ENCODE results near the gene SMIM38.

Gene SMIM38

DNA sequence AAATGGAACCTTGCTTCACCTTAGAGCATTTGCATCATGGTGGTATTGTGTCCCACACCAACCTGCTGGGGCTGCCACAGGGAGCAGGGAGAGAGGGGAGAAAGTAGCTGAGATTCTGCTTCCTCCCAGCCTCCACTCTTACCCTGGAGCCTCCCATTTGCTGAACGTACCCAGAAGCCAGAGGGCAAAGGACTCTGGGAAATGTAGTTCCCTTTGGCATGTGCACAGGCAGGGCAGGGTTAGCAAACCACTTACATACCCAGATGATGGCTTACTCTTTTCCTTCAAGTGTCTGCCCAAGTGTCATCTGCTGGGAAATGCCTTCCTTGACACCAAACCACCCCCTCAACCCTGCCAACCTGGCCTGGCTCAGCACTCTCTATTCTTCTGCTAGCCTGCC, 16.9 kb downstream of the SMIM38 start:
- H3K9me3 ChIP-seq (ENCODE audit: low read length) = peaks cover 2% of the 10 kb centered on the region
- no peaks in the 10 kb centered on the region for H3K27me3 ChIP-seq (ENCODE audit: insufficient read depth, low read length)
- H3K36me3 ChIP-seq (ENCODE audit: insufficient read depth, low read length) = no peaks in the 10 kb centered on the region
- no peak overlapping the region for H2AFZ ChIP-seq (ENCODE audit: low read depth, low read length)
- no peak overlapping the region for H3K4me3 ChIP-seq (ENCODE audit: low read length)
- no peaks in the 10 kb centered on the region for H3K4me1 ChIP-seq (ENCODE audit: insufficient read depth, low read length)

DNA sequence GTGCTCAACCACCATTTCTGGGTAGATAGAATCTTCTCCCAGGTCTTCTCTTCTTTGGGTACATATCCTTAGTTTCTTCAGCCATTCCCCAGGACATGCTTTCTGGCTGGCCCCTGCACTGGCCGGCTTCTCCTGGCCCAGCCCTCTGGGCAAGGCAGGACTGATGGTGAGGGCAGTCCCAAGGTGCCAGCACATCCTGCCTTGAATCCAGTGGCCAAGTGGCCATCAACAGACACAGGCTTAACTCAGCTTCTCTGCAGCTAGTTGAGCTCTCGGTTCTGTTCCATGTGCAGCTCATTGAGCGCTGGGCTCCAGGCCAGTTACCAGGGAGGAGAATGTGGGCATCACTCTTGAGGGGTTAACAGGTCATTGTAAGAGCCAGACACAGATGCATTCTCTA, 17.6 kb downstream of the SMIM38 start:
- no peak overlapping the region for H3K4me3 ChIP-seq (ENCODE audit: low read length)
- no peaks in the 10 kb centered on the region for H3K4me1 ChIP-seq (ENCODE audit: insufficient read depth, low read length)
- no peak overlapping the region for H2AFZ ChIP-seq (ENCODE audit: low read depth, low read length)
- no peaks in the 10 kb centered on the region for H3K27me3 ChIP-seq (ENCODE audit: insufficient read depth, low read length)
- H3K9me3 ChIP-seq (ENCODE audit: low read length) = peaks cover 2% of the 10 kb centered on the region
- no peaks in the 10 kb centered on the region for H3K36me3 ChIP-seq (ENCODE audit: insufficient read depth, low read length)

DNA sequence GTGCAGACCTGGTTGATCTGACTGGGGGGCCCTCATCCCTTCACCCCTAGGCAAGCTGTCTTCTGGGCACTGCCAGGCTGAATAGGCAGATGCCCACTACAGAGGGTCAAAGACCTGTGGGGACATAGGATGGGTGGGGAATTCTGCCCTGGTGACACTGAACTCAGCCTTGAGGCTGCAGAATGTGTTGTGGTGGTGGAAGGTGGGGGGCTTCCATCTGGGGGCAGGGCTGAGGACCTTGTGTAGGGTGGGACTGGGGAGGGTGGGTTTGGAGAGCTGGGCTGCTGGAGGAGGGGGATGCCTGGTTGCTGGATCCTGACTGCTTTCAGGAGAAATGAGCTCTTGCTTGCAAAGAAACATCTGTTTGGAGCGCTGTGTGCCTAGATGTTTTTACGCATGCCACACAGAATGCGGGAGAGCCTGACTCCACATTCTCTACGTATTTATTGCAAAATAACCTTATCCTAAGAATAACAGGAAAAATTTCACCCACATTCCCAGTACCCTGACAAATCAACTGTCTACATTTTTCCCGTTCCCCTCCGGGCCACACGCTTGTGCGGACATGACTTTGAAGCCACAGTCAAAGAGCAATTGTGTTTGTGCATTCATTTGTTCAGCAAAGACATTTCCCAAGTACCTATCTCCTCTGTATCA, 18.3 kb downstream of the SMIM38 start:
- Histone ChIP-seq H3K27me3 (ENCODE audit: insufficient read depth, low read length) (no peaks in the 10 kb centered on the region), H3K9me3 (ENCODE audit: low read length) (peaks cover 2% of the 10 kb centered on the region), H3K4me3 (ENCODE audit: low read length) (no peak overlapping the region), H3K4me1 (ENCODE audit: insufficient read depth, low read length) (no peaks in the 10 kb centered on the region), H3K36me3 (ENCODE audit: insufficient read depth, low read length) (no peaks in the 10 kb centered on the region), H2AFZ (ENCODE audit: low read depth, low read length) (no peak overlapping the region)

- Histone ChIP-seq H3K36me3 (ENCODE audit: insufficient read depth, low read length) (no peaks in the 10 kb centered on the region), H3K4me1 (ENCODE audit: insufficient read depth, low read length) (no peaks in the 10 kb centered on the region), H3K4me3 (ENCODE audit: low read length) (no peak overlapping the region), H2AFZ (ENCODE audit: low read depth, low read length) (no peak overlapping the region), H3K9me3 (ENCODE audit: low read length) (no peaks in the 10 kb centered on the region), H3K27me3 (ENCODE audit: insufficient read depth, low read length) (no peaks in the 10 kb centered on the region)
These were observed 19.1 kb downstream of the SMIM38 start for GRCh38 chr11:69174841-69175240.

DNA sequence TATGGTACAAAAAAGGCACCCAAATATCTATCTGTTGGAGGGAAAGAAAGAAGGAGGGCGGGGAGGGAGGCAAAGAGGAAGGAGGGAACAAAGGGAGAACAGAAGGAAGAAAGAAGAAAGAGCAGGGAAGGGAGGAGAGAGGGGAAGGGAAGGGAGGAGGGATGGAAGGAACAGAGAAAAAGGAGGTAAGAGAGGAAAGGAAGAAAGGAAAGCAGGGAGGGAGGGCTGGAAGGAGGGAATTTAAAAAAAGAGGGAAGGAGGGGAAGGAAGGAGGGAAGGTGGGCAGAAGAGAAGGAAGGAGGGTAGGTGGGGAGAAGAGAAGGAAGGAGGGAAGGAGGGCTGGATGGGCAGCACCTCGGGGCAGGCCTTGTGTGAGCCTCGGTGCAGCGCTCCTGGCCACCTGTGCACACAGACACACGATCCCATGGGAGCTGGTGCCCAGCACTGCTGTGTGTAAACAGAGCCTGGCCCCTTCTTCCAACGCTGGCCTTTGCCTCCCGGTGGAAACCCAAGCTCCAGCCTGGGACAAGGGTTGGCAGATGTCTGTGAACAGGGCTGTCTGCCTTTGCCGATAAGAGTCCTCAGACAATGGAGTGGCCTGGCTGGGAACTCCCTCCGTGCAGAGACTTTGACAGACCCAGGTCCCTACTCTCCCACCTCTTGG, 23.2 kb downstream of the SMIM38 start:
- H3K9me3 ChIP-seq (ENCODE audit: low read length) = no peaks in the 10 kb centered on the region
- H2AFZ ChIP-seq (ENCODE audit: low read depth, low read length) = no peak overlapping the region
- H3K36me3 ChIP-seq (ENCODE audit: insufficient read depth, low read length) = no peaks in the 10 kb centered on the region
- H3K27me3 ChIP-seq (ENCODE audit: insufficient read depth, low read length) = no peaks in the 10 kb centered on the region
- no peaks in the 10 kb centered on the region for H3K4me1 ChIP-seq (ENCODE audit: insufficient read depth, low read length)
- no peak overlapping the region for H3K4me3 ChIP-seq (ENCODE audit: low read length)

DNA sequence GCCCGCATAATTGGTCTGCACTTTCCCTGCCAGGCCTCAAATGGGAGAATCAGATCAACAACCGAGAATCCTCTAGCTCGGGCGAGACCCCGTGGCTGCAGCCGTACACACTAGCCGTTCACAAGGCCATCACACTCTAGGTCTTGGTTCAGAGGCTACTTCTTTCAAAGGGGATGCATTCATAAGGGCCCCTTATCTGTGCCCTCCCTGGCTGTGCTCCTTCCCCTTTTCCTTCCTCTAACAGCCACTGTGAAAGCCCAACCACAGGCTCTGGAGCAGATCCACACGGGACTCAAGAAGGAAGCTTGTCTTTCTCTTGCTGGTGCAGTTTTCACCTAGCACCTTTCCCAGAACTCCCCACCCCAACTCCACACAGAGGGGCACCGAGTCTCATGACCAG, 24.5 kb downstream of the SMIM38 start:
- Histone ChIP-seq H3K4me3 (ENCODE audit: low read length) (no peak overlapping the region), H3K4me1 (ENCODE audit: insufficient read depth, low read length) (no peaks in the 10 kb centered on the region), H3K27me3 (ENCODE audit: insufficient read depth, low read length) (no peaks in the 10 kb centered on the region), H2AFZ (ENCODE audit: low read depth, low read length) (no peak overlapping the region), H3K9me3 (ENCODE audit: low read length) (no peaks in the 10 kb centered on the region), H3K36me3 (ENCODE audit: insufficient read depth, low read length) (no peaks in the 10 kb centered on the region)

GRCh38 chr11:69180726-69181125, 25.0 kb downstream of the SMIM38 start:
- Histone ChIP-seq H3K27me3 (ENCODE audit: insufficient read depth, low read length) (no peaks in the 10 kb centered on the region), H3K4me1 (ENCODE audit: insufficient read depth, low read length) (no peaks in the 10 kb centered on the region), H3K36me3 (ENCODE audit: insufficient read depth, low read length) (no peaks in the 10 kb centered on the region), H2AFZ (ENCODE audit: low read depth, low read length) (no peak overlapping the region), H3K9me3 (ENCODE audit: low read length) (no peaks in the 10 kb centered on the region), H3K4me3 (ENCODE audit: low read length) (no peak overlapping the region)

DNA sequence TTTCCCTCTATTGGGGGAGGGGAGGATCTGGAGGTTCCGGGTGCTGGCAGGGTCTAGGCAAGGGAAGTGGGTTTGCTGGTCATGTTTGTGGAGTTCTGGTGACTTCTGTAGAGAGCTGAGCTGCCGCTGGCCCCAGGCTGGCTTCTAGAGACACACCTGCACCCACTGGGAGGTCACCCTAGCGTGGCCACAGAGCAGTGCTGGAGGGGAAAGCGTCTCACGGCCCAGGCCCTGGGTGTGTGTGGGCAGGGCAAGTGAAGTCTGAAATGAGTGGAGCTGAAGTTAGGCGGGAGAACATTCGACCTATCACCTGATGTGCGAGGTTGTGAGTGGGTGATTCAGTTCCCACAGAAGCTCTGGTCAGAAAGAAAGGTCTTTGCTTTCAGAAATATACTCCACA, 27.9 kb downstream of the SMIM38 start:
- Histone ChIP-seq H3K4me3 (ENCODE audit: low read length) (no peak overlapping the region), H2AFZ (ENCODE audit: low read depth, low read length) (no peak overlapping the region), H3K9me3 (ENCODE audit: low read length) (peaks cover 4% of the 10 kb centered on the region), H3K4me1 (ENCODE audit: insufficient read depth, low read length) (no peaks in the 10 kb centered on the region), H3K27me3 (ENCODE audit: insufficient read depth, low read length) (no peaks in the 10 kb centered on the region), H3K36me3 (ENCODE audit: insufficient read depth, low read length) (no peaks in the 10 kb centered on the region)

GRCh38 chr11:69186316-69187260, 30.9 kb downstream of the SMIM38 start:
- no peak overlapping the region for H3K4me3 ChIP-seq (ENCODE audit: low read length)
- H2AFZ ChIP-seq (ENCODE audit: low read depth, low read length) = no peak overlapping the region
- H3K4me1 ChIP-seq (ENCODE audit: insufficient read depth, low read length) = no peaks in the 10 kb centered on the region
- H3K36me3 ChIP-seq (ENCODE audit: insufficient read depth, low read length) = no peaks in the 10 kb centered on the region
- H3K27me3 ChIP-seq (ENCODE audit: insufficient read depth, low read length) = no peaks in the 10 kb centered on the region
- H3K9me3 ChIP-seq (ENCODE audit: low read length) = peaks cover 4% of the 10 kb centered on the region

DNA sequence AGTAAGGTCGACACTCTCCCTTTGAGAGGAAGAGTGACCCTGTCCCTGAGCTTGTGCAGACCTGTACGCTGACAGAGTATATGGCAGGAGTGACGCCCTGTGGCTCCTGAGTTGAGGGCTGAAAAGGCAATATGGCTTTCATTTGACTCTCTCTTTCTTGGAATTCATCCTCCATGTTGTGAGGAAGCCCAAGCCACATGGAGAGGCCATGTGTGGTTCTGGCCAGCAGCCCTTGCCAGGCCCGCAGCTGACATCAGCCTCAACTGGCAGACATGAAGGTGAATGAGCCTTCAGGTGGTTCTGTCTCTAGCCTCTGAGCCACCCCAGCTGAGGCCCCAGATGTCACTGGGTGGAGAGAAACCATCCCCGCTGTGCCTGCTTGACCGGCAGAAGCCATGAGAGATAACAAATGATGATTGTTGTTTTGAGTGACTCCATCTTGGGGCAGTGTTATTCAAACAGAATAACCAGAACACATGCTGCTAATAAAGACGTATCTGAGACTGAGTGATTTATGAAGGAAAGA, 31.9 kb downstream of the SMIM38 start:
- H2AFZ ChIP-seq (ENCODE audit: low read depth, low read length) = no peak overlapping the region
- no peak overlapping the region for H3K4me3 ChIP-seq (ENCODE audit: low read length)
- peaks cover 4% of the 10 kb centered on the region for H3K9me3 ChIP-seq (ENCODE audit: low read length)
- no peaks in the 10 kb centered on the region for H3K36me3 ChIP-seq (ENCODE audit: insufficient read depth, low read length)
- no peaks in the 10 kb centered on the region for H3K27me3 ChIP-seq (ENCODE audit: insufficient read depth, low read length)
- no peaks in the 10 kb centered on the region for H3K4me1 ChIP-seq (ENCODE audit: insufficient read depth, low read length)

DNA sequence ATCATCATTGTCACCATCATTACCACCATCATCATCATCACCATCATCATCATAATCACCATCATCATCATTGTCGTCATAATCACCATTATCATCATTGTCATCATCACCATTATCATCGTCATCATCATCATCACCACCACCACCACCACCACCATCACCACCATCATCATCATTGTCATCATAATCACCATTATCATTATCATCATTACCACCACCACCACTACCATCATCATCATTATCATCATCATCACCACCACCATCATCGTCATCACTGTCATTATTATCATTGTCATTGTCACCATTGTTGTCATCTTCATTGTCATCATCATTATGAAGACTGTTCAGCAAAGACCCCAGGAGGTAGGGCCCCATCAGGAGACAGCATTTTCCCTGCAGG, 33.3 kb downstream of the SMIM38 start:
- Histone ChIP-seq H3K27me3 (ENCODE audit: insufficient read depth, low read length) (no peaks in the 10 kb centered on the region), H3K36me3 (ENCODE audit: insufficient read depth, low read length) (no peaks in the 10 kb centered on the region)

GRCh38 chr11:69190796-69191536, 35.2 kb downstream of the SMIM38 start:
- no peaks in the 10 kb centered on the region for H3K4me1 ChIP-seq (ENCODE audit: insufficient read depth, low read length)
- no peak overlapping the region for H2AFZ ChIP-seq (ENCODE audit: low read depth, low read length)
- no peaks in the 10 kb centered on the region for H3K27me3 ChIP-seq (ENCODE audit: insufficient read depth, low read length)
- H3K9me3 ChIP-seq (ENCODE audit: low read length) = peaks cover 4% of the 10 kb centered on the region
- H3K4me3 ChIP-seq (ENCODE audit: low read length) = no peak overlapping the region
- H3K36me3 ChIP-seq (ENCODE audit: insufficient read depth, low read length) = no peaks in the 10 kb centered on the region

More for the DNA sequence above, 33.3 kb downstream of the SMIM38 start:
- Histone ChIP-seq H3K9me3 (ENCODE audit: low read length) (peaks cover 4% of the 10 kb centered on the region), H3K4me1 (ENCODE audit: insufficient read depth, low read length) (no peaks in the 10 kb centered on the region), H3K4me3 (ENCODE audit: low read length) (no peak overlapping the region), H2AFZ (ENCODE audit: low read depth, low read length) (no peak overlapping the region)

Measured in neuron (in vitro differentiated cells).